ENCODE results near the gene CERK.

DNA sequence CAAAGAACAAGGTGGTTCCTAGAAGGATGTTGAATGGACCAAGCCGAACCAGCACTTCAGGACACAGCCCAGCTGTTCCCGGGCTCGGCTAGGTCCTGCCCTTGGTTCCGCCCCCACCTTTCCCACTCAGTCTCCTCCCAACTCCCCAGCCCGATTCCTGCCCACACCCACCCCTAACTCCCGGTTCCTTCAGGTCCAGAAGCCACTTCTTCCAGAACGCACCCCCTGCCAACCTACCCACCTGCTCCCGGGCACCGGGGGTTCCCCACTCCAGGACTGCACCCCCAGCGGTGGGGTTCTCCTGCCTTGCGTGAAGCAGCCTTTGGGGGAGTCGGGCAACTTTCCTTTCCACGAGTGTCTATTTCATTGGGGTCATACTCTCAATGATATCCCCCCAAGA is 30.7 kb downstream of the CERK start:
- TF ChIP-seq, protein P1, sequence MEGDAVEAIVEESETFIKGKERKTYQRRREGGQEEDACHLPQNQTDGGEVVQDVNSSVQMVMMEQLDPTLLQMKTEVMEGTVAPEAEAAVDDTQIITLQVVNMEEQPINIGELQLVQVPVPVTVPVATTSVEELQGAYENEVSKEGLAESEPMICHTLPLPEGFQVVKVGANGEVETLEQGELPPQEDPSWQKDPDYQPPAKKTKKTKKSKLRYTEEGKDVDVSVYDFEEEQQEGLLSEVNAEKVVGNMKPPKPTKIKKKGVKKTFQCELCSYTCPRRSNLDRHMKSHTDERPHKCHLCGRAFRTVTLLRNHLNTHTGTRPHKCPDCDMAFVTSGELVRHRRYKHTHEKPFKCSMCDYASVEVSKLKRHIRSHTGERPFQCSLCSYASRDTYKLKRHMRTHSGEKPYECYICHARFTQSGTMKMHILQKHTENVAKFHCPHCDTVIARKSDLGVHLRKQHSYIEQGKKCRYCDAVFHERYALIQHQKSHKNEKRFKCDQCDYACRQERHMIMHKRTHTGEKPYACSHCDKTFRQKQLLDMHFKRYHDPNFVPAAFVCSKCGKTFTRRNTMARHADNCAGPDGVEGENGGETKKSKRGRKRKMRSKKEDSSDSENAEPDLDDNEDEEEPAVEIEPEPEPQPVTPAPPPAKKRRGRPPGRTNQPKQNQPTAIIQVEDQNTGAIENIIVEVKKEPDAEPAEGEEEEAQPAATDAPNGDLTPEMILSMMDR (IDR thresholded peaks at IDR 0.05) = no peak
- no peak for TF ChIP-seq EP300 (IDR thresholded peaks at IDR 0.05)
